ENCODE measurements around the gene RPS3.

DNA sequence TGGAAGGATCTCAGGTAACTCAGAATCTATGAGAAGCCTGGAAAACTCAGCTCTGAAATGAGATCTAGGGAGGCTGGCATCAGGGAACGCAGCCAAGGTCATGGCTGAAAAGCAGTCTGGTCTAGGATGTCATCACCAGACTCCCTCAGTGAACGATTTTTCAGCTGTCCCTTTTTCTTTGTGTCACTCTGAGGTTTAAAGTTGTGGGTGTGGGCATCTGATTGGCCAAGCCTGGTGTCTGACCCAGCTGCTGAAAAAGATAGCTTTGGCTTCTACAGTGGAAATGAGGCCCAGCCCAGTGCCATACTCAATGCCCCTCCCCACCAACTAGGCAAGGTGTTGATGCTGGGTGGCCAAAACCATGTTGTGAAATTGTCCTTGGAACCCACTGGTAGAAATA is 14.5 kb downstream of the RPS3 start:
- TF ChIP-seq, protein P1, sequence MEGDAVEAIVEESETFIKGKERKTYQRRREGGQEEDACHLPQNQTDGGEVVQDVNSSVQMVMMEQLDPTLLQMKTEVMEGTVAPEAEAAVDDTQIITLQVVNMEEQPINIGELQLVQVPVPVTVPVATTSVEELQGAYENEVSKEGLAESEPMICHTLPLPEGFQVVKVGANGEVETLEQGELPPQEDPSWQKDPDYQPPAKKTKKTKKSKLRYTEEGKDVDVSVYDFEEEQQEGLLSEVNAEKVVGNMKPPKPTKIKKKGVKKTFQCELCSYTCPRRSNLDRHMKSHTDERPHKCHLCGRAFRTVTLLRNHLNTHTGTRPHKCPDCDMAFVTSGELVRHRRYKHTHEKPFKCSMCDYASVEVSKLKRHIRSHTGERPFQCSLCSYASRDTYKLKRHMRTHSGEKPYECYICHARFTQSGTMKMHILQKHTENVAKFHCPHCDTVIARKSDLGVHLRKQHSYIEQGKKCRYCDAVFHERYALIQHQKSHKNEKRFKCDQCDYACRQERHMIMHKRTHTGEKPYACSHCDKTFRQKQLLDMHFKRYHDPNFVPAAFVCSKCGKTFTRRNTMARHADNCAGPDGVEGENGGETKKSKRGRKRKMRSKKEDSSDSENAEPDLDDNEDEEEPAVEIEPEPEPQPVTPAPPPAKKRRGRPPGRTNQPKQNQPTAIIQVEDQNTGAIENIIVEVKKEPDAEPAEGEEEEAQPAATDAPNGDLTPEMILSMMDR (conservative IDR thresholded peaks at IDR 0.05; ENCODE audit: low read depth, low read length) = no peak
- TF ChIP-seq EZH2 (IDR thresholded peaks at IDR 0.05; ENCODE audit: borderline replicate concordance, low read depth, low read length, poor library complexity, severe bottlenecking) = no peak
